HTERT RPE-1 (cell line): ENCODE measurements around the gene PRDM1.

Source experiments
- in situ Hi-C: fragments of 300-500 bp; cut with MboI; formaldehyde crosslinking; loops from 4 replicates; pipeline ENCODE4 v1.14.3; 2020; ENCODE audit warnings: low sequenced_read_pairs

PRDM1 gene

GRCh38 chr6:106115286-106115685, 29.1 kb downstream of the PRDM1 start:
- in situ Hi-C loops = no loop called here

DNA sequence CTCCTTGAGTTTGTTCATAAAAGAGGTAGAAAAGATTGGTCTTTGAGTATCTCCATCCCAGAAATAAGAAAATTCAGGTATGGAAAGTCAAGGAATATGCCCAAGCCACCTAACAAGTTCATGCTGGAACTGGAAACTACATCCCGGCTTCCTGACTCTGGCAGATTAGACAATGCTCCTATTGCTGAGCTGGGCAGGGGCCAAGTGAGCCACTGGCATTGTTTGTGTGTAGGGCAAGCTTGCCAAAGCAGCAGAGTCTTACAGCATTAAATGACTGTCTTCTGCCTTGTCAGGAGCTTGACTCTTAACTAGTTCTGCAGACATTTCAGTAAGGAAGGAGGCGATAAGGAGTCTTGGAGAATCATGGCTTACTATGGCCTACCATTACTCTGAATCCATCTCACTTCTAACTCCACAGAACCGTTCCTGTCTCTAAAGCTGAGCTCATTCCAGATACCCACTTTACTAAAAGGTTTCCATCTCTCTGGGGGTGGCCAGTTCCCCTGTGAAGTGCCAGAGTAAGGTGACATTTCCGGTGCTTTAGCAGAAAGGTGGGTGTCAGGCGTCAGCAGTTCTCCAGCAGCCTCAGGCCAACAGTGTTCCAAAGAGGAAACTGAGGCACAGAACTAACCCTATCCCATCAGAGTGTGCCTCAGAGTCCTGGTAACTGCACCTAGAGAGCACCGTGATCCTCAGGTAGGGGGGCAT, 30.1 kb downstream of the PRDM1 start:
- in situ Hi-C loops = no loop called here

DNA sequence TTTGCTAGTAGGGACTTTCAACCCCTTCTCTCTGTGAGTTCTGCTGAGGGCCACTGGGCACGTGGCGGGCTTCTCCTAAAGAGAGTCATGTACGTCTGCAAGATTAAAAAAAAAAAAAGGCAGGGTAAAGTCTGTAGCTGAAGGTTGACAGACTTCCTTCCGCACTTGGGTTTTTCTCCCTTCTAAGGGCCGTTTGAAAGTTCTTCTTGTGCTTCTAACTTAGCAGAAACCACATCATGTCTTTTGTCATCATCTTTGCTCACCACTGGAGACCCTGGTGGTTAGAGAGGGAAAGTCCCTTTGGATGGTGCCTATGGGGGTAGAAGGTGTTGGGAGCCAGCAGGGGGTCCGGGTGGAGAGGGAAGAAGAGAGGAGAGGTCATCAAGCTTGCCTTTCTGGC, 31.4 kb downstream of the PRDM1 start:
- in situ Hi-C loops = no loop called here

DNA sequence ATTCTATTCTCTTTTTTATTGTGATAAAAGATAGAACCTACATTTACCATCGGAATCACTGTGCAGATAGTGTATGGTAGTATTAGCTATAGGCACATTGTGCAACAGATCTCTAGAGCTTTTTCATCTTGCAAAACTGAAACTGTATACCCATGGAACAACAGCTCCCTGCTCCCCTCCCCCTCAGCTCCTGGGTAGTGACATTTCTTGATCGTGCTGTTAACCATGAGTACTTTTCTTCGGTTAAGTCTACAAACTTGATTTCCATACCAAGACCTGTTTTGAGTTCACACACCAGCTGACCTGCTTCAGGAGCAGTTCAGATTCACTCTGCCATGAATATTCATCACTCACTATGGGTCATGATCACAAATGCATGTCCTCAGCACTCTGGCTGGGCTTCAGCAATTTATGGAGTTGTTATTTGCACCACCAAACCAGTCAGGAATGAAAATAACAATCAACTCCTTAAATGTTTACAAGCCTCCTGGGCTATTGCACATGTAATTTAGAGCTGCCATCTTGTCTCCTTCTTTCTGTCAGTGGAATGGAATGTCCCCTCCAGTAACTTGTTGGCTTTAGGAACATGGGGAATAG, 32.8 kb downstream of the PRDM1 start:
- in situ Hi-C loops = no loop called here

- in situ Hi-C loops = no loop called here
These were observed 33.4 kb downstream of the PRDM1 start for GRCh38 chr6:106119546-106119945.

DNA sequence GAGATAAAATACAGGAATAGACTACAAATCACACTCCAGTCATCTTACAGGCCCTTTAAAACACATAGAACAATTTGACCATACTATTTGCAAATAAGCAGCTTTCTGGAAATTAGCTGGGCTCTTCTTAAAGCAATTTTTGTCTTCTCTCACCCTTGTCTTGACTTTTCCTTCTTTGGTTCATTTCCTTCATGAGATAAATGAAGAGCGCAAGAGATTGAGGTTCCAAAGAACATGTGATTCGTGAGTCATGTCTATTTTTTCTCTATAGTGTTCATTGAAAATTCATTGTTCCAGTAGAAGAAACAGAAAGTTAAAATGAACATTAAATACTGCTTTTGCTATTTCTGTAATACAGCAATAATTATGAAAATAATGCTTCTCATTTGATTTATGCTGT, 33.9 kb downstream of the PRDM1 start:
- in situ Hi-C loops = no loop called here

- in situ Hi-C loops = no loop called here
These were observed 34.3 kb downstream of the PRDM1 start for GRCh38 chr6:106120406-106120805.

GRCh38 chr6:106122306-106122918, 36.3 kb downstream of the PRDM1 start:
- in situ Hi-C loops = no loop called here

DNA sequence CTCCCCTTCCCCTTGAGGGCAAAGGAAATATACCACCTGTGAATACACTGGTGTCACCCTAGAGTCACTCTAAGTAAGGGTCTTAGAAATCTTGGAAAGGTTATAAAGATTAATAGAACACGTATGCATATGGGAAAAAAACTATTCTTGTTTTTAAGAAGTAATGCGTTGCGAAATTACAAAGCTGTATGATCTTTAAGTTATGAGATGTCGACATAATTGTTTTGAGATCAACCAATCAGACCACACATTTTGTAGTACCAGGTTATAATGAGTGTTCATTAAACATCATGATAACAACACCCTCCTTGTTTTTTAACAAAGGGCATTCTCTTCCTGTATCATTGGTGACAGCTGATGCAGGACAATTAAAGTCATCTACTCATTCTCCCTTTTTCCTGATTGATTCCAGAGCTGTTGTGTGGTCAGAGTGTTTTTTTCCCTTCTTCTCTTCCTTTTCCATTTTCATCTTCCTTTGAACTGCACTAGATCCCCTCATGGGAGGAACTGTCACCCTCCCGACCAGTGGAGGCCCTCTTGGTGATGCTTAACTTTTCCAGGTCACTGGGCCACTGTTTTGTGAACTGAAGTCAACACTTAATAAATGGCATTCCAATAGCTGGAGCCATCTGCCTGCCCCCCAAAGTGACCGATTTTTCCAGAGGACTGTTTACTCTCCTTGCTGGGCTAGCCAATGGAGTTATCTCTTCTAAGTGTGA, 37.0 kb downstream of the PRDM1 start:
- in situ Hi-C loops = no loop called here

GRCh38 chr6:106124015-106124414, 37.9 kb downstream of the PRDM1 start:
- in situ Hi-C loops = no loop called here

DNA sequence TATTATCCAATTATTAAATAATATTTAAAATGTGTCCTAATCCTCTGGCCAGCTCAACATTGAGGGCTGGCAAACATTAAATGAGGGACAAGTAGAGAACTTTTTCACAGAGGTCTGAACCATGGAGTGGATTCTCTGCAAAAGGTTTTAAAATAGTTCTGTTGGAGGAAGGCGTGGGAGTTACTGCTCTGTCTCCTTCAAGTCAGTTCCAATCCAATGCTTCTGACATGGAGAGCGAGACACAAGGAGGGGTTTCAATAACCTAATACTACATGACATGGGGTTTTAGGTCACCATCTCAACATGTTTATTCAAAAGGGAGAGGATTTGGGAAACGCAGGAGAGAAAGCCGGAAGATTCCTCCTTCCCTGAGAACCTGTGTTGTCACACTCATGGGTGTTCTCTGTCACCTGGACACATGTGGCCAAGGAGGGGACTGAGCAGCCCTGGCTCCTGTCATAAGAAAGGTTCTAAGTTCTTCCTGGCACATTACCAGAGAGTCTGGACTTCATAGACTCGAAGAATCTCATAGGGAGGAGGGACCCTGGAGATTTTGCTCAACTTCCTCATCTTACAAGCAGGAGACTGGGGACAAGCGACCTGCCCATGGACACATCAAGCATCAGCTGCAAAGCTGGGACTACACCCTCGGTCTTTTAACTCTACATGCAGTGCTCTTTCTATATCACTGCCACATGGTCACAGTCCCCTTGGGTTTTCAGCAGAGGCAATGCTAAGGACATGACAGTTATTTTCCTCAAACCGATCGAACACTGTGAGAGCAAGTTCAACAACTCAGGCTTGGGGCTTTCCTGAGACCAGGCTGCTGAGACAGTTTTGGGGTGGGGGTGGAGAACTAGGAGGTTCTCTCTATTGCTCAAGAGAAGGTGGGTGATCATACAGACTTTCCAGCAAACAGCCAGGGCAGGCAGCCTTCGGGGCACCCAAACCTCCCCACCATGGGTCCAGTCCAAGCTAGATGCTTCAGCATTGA, 38.6 kb downstream of the PRDM1 start:
- in situ Hi-C loops = no loop called here

GRCh38 chr6:106125925-106126435, 39.8 kb downstream of the PRDM1 start:
- in situ Hi-C loops = no loop called here

DNA sequence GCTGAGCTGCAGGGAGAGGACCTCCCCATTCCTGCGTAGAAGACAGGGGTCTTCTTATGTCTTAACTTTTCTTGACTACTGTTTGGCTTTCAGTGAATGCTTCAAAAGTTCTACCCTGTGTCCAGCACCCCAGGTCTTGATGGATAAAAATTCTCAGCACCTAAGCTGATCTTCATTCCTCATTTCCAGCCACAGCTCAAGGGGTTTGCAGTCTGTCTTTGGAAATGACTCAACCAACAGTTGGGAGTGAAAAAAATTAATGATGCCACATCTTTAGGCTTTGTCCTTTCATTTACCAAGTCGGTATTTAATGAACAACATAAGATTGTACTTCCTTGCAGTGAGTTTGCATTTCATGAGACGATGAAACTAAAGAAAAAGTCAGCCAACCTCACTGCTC, 40.3 kb downstream of the PRDM1 start:
- in situ Hi-C loops = no loop called here

GRCh38 chr6:106128981-106129781, 43.0 kb downstream of the PRDM1 start:
- in situ Hi-C loops = no loop called here

GRCh38 chr6:106132153-106132698, 46.1 kb downstream of the PRDM1 start:
- in situ Hi-C loops = no loop called here

DNA sequence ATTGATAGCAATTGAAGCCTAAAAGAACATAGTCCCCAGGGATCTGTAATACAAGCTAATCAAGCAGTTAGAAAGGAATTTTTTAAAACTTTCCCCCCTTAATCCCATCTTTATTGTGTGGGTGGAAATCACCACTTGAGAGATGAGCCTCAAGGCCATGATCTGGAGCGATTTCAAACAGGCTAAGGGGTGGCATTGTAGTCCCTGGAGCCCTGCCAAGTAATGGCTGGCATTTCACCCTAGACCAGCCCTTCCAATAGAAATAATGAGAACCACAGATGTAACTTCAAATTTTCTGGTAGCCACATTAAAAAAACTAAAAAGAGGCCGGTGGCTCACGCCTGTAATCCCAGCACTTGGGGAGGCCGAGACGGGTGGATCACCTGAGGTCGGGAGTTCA, 46.9 kb downstream of the PRDM1 start:
- in situ Hi-C loops = no loop called here

- in situ Hi-C loops = no loop called here
These were observed 48.1 kb downstream of the PRDM1 start for GRCh38 chr6:106134087-106134770.

GRCh38 chr6:106134906-106135634, 48.9 kb downstream of the PRDM1 start:
- in situ Hi-C loops = no loop called here
